IMR-90 (cell line): ENCODE measurements around the gene ZBTB7B. TPM values are rescaled to one million over a fixed set of nuclear protein-coding genes. Genes with fewer than 3 reads are reported as not detected.

Experiments
- ATAC-seq: fragments of 200-7000 bp; cut with Tn5 transposase; 2 replicates; pipeline ENCODE4 v1.9.1; 2020; ENCODE audit warnings: low read depth, mild to moderate bottlenecking, moderate library complexity
- BruUV-seq: library from RNA; stranded (reverse); fragments of 400-500 nt; replicated peaks from 2 replicates; lab custom pipeline; 2021; lab: Mats Ljungman, UMichigan
- CTCF ChIA-PET: fragments of 300-600 bp; formaldehyde crosslinking; extraction: SDS; loops from one replicate; lab custom pipeline; 2021; ENCODE audit warnings: antibody characterized with exemption; lab: Yijun Ruan, JAX
- POLR2A ChIA-PET: fragments of 300-600 bp; sonication (Branson Sonifier 250); formaldehyde crosslinking; loops from one replicate; lab custom pipeline; 2022; ENCODE audit warnings: antibody characterized with exemption; ENCODE audit not compliant: unreplicated experiment; lab: Charles Lee
- DNase-seq: peaks from one replicate; pipeline ENCODE4 v3.0.0; 2013
- H2AFZ ChIP-seq: replicated peaks from 2 replicates; pipeline ENCODE3; 2013; ENCODE audit warnings: low read length, mild to moderate bottlenecking; ENCODE audit not compliant: poor library complexity
- H2AK5ac ChIP-seq: 2 replicates; pipeline ENCODE4 v1.6.1; 2013; ENCODE audit warnings: low read depth, low read length, inconsistent platforms
- H2AK9ac ChIP-seq: replicated peaks from 2 replicates; pipeline ENCODE3; 2013; ENCODE audit warnings: mild to moderate bottlenecking, low read depth, low read length, moderate library complexity; ENCODE audit not compliant: poor library complexity
- H2BK120ac ChIP-seq: 2 replicates; pipeline ENCODE4 v1.6.1; 2013; ENCODE audit warnings: low read depth, low read length, inconsistent platforms
- H2BK15ac ChIP-seq: 3 replicates; pipeline ENCODE4 v1.6.1; 2013; ENCODE audit warnings: low read depth, low read length, inconsistent platforms
- H2BK20ac ChIP-seq: 2 replicates; pipeline ENCODE4 v1.6.1; 2013; ENCODE audit warnings: low read depth, mild to moderate bottlenecking, inconsistent platforms, low read length, moderate library complexity
- H2BK5ac ChIP-seq: 2 replicates; pipeline ENCODE4 v1.6.1; 2013; ENCODE audit warnings: mild to moderate bottlenecking, low read depth, low read length, inconsistent platforms; ENCODE audit not compliant: poor library complexity, severe bottlenecking
- H3K14ac ChIP-seq: replicated peaks from 2 replicates; pipeline ENCODE4 v1.6.1; 2013; ENCODE audit warnings: low read depth, low read length, inconsistent platforms
- H3K18ac ChIP-seq: 2 replicates; pipeline ENCODE4 v1.6.1; 2013; ENCODE audit warnings: low read depth, low read length, control low read depth
- H3K23ac ChIP-seq: 2 replicates; pipeline ENCODE4 v1.6.1; 2013; ENCODE audit warnings: low read depth, low read length, inconsistent platforms
- H3K27ac ChIP-seq: 2 replicates; pipeline ENCODE4 v1.5.1; 2013; ENCODE audit warnings: mild to moderate bottlenecking, control low read depth, low read length; ENCODE audit not compliant: insufficient read depth
- H3K27me3 ChIP-seq: 2 replicates; pipeline ENCODE4 v1.6.1; 2013; ENCODE audit warnings: low read length; ENCODE audit not compliant: control insufficient read depth, insufficient read depth
- H3K36me3 ChIP-seq: 2 replicates; pipeline ENCODE4 v1.6.1; 2013; ENCODE audit warnings: low read length, mixed read lengths; ENCODE audit not compliant: control insufficient read depth, insufficient read depth
- H3K4ac ChIP-seq: 2 replicates; pipeline ENCODE4 v1.6.1; 2013; ENCODE audit warnings: low read depth, low read length, inconsistent platforms
- H3K4me1 ChIP-seq: 2 replicates; pipeline ENCODE4 v1.6.1; 2013; ENCODE audit warnings: low read length, mixed read lengths; ENCODE audit not compliant: control insufficient read depth, insufficient read depth
- H3K4me2 ChIP-seq: 2 replicates; pipeline ENCODE4 v1.6.1; 2013; ENCODE audit warnings: low read depth, mild to moderate bottlenecking, control low read depth, low read length, moderate library complexity
- H3K4me3 ChIP-seq: 2 replicates; pipeline ENCODE4 v1.5.1; 2013; ENCODE audit warnings: low read depth, mild to moderate bottlenecking, control low read depth, low read length, moderate library complexity; ENCODE audit not compliant: insufficient read depth
- H3K56ac ChIP-seq: 2 replicates; pipeline ENCODE4 v1.6.1; 2013; ENCODE audit warnings: low read length, inconsistent platforms; ENCODE audit not compliant: insufficient read depth; ENCODE audit errors: extremely low read depth
- H3K79me1 ChIP-seq, 2 experiments: 2 replicates each; pipeline ENCODE4 v1.6.1; 2013; ENCODE audit warnings: low read length in 2 of 2, inconsistent platforms in 1 of 2, low read depth in 1 of 2
- H3K9ac ChIP-seq: 2 replicates; pipeline ENCODE4 v1.6.1; 2013; ENCODE audit warnings: low read depth, low read length, control low read depth
- H3K9me1 ChIP-seq: 2 replicates; pipeline ENCODE4 v1.6.1; 2013; ENCODE audit warnings: low read length, inconsistent platforms; ENCODE audit not compliant: insufficient read depth
- H3K9me3 ChIP-seq: 2 replicates; pipeline ENCODE4 v1.6.1; 2013; ENCODE audit warnings: low read length; ENCODE audit not compliant: control insufficient read depth, insufficient read depth
- H4K20me1 ChIP-seq: 2 replicates; pipeline ENCODE4 v1.6.1; 2013; ENCODE audit warnings: low read length, inconsistent platforms; ENCODE audit not compliant: insufficient read depth
- H4K5ac ChIP-seq: 2 replicates; pipeline ENCODE4 v1.6.1; 2013; ENCODE audit warnings: mild to moderate bottlenecking, low read depth, low read length, control low read depth
- H4K8ac ChIP-seq, 2 experiments: 2 replicates each; pipeline ENCODE4 v1.6.1; 2013; ENCODE audit warnings: low read depth in 2 of 2, low read length in 2 of 2, control low read depth in 1 of 2, inconsistent platforms in 1 of 2
- H4K91ac ChIP-seq: 2 replicates; pipeline ENCODE4 v1.6.1; 2013; ENCODE audit warnings: low read depth, low read length, inconsistent platforms; ENCODE audit not compliant: insufficient read depth
- BHLHE40 ChIP-seq: fragments of 150-350 bp; IDR thresholded peaks from 2 replicates; pipeline ENCODE4 v1.6.1; 2016; ENCODE audit warnings: mild to moderate bottlenecking, low read depth, low read length
- CEBPB ChIP-seq: IDR thresholded peaks from 2 replicates; pipeline ENCODE4 v1.6.1; 2012; ENCODE audit warnings: low read depth, low read length, improper control_type of control experiment
- CHD1 ChIP-seq: IDR thresholded peaks from 2 replicates; pipeline ENCODE4 v1.6.1; 2012; ENCODE audit warnings: low read depth, low read length, improper control_type of control experiment
- FOS ChIP-seq: fragments of 150-350 bp; IDR thresholded peaks from 2 replicates; pipeline ENCODE4 v1.6.1; 2016; ENCODE audit warnings: low read depth, low read length
- MAZ ChIP-seq: IDR thresholded peaks from 2 replicates; pipeline ENCODE4 v1.6.1; 2012; ENCODE audit warnings: low read depth, mild to moderate bottlenecking, low read length, improper control_type of control experiment, moderate library complexity, borderline replicate concordance
- NFE2L2 ChIP-seq: fragments of 150-350 bp; IDR thresholded peaks from 2 replicates; pipeline ENCODE4 v1.6.1; 2016; ENCODE audit warnings: low read depth, mild to moderate bottlenecking, low read length
- RAD21 ChIP-seq: IDR thresholded peaks from 2 replicates; pipeline ENCODE4 v1.6.1; 2012; ENCODE audit warnings: low read length, improper control_type of control experiment
- RCOR1 ChIP-seq: IDR thresholded peaks from 2 replicates; pipeline ENCODE4 v1.6.1; 2012; ENCODE audit warnings: mild to moderate bottlenecking, low read length, improper control_type of control experiment; ENCODE audit not compliant: insufficient replicate concordance
- RFX5 ChIP-seq: IDR thresholded peaks from 2 replicates; pipeline ENCODE4 v1.8.0; 2012; ENCODE audit warnings: low read depth, mild to moderate bottlenecking, low read length, moderate library complexity
- SMC3 ChIP-seq: fragments of 150-350 bp; IDR thresholded peaks from 2 replicates; pipeline ENCODE4 v1.6.1; 2016; ENCODE audit warnings: low read depth, mild to moderate bottlenecking, antibody characterized with exemption, low read length, moderate library complexity
- WGBS, 2 experiments: methylation state at CpG; one replicate each; pipeline versions ENCODE4 v1.1.5 to v1.1.7; 2013; ENCODE audit warnings: missing lambda C conversion rate in 2 of 2; ENCODE audit not compliant: insufficient read length in 1 of 2; ENCODE audit errors: extremely low coverage in 2 of 2; 5-methylcytosine and 5-hydroxymethylcytosine counted together
- dilution Hi-C: fragments of 300-500 bp; cut with HindIII; formaldehyde crosslinking; loops from one replicate; pipeline ENCODE4 v1.14.3; 2018; ENCODE audit warnings: low sequenced_read_pairs; ENCODE audit not compliant: unreplicated experiment
- in situ Hi-C: fragments of 300-500 bp; cut with MboI; formaldehyde crosslinking; loops from 3 replicates; pipeline ENCODE4 v1.14.3; 2019; ENCODE audit warnings: low sequenced_read_pairs, inconsistent platforms, mixed read lengths
- intact Hi-C: fragments of 100-400 bp; cut with micrococcal nuclease; formaldehyde crosslinking; loops from 2 replicates; pipeline ENCODE4 v1.10.0; 2022
- polyA plus RNA-seq, 3 experiments: library from polyadenylated mRNA; depleted of rRNA; stranded (reverse); fragments of >200 nt; gene quantifications; 2 replicates each; pipeline ENCODE4 v1.2.3, GENCODE V29; 2012; ENCODE audit warnings: low replicate concordance in 1 of 3
- total RNA-seq: library from RNA; depleted of rRNA; stranded (reverse); fragments of >200 nt; gene quantifications from 2 replicates; pipeline ENCODE4 v1.2.3, GENCODE V29; 2012
- TF ChIP-seq, protein P1 (sequence below): conservative IDR thresholded peaks from 2 replicates; pipeline ENCODE4 v1.5.1; 2012; ENCODE audit warnings: mild to moderate bottlenecking, low read depth, low read length, improper control_type of control experiment

ZBTB7B gene
- total and polyA plus RNA-seq, 2 of the 4 experiments (the other 2 are of a cell fraction) = 7.7 to 17.4 TPM

DNA sequence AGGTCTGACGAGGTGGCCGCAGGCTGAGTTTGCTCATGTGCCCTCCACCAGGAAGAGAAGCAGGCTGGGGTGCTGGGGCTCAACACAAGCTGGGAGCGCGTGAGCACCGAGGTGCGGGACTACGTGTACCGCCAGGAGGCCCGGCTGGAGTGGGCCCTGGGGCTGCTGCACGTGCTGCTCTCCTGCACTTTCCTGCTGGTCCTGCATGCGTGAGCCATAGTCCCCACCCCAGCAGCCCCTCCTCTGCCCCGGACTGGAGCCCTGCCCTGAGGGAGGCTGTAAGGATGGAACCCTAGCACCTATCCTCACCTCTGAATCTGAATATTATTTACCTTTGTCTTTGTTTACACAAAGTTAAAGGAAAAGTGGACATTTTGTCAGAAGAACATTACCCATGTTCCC, 40.7 kb downstream of the ZBTB7B start:
- H2BK5ac ChIP-seq = no peak overlapping the region
- H3K4me1 ChIP-seq = peaks cover 7% of the 10 kb centered on the region
- no peak overlapping the region for H2BK15ac ChIP-seq
- H2BK120ac ChIP-seq = no peak overlapping the region
- no TSS peak for BruUV-seq
- H4K8ac ChIP-seq = no peak overlapping the region
- H3K23ac ChIP-seq = no peak overlapping the region
- H2BK20ac ChIP-seq = no peak overlapping the region
- in situ Hi-C loops (no loop called here), intact Hi-C loops (no loop called here), dilution Hi-C loops (no loop called here)
- H2AK5ac ChIP-seq = no peak overlapping the region
- H4K5ac ChIP-seq = no peak overlapping the region
- CTCF ChIA-PET = interaction anchor here (1.4 to 2.4 kb wide), 3 partner anchors 16 to 42 kb away, joined by 7 to 12 read pairs (median 9); no protein-coding TSS in a partner anchor
- no peak overlapping the region for H4K91ac ChIP-seq
- H3K27ac ChIP-seq = no peak overlapping the region
- H4K20me1 ChIP-seq = no peaks in the 10 kb centered on the region; the same call in 1 of the 2 replicates
- H3K27me3 ChIP-seq = peaks cover 21% of the 10 kb centered on the region
- no peak overlapping the region for H3K4me2 ChIP-seq
- H3K36me3 ChIP-seq = no peaks in the 10 kb centered on the region
- WGBS, 2 experiments = 60% methylated on average over 2 of the region's 12 CpGs; no CpG with 5 or more reads in 1 of the 2 experiments
- no peak overlapping the region for H3K4me3 ChIP-seq
- POLR2A ChIA-PET = no interaction called here
- no peak for ATAC-seq
- H3K56ac ChIP-seq = no peak overlapping the region
- no peak overlapping the region for H2AFZ ChIP-seq
- DNase-seq = no peak
- no peak overlapping the region for H3K18ac ChIP-seq
- no peak overlapping the region for H3K9ac ChIP-seq
- TF ChIP-seq RAD21 (no peak), RCOR1 (no peak), SMC3 (no peak), NFE2L2 (no peak), MAZ (no peak), BHLHE40 (no peak), CHD1 (no peak), FOS (no peak), CEBPB (no peak), RFX5 (no peak)
- TF ChIP-seq, protein P1, sequence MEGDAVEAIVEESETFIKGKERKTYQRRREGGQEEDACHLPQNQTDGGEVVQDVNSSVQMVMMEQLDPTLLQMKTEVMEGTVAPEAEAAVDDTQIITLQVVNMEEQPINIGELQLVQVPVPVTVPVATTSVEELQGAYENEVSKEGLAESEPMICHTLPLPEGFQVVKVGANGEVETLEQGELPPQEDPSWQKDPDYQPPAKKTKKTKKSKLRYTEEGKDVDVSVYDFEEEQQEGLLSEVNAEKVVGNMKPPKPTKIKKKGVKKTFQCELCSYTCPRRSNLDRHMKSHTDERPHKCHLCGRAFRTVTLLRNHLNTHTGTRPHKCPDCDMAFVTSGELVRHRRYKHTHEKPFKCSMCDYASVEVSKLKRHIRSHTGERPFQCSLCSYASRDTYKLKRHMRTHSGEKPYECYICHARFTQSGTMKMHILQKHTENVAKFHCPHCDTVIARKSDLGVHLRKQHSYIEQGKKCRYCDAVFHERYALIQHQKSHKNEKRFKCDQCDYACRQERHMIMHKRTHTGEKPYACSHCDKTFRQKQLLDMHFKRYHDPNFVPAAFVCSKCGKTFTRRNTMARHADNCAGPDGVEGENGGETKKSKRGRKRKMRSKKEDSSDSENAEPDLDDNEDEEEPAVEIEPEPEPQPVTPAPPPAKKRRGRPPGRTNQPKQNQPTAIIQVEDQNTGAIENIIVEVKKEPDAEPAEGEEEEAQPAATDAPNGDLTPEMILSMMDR = no peak
- H2AK9ac ChIP-seq = no peak overlapping the region
- H3K9me3 ChIP-seq = no peaks in the 10 kb centered on the region
- no peak overlapping the region for H3K4ac ChIP-seq
- H3K9me1 ChIP-seq = peaks cover 8% of the 10 kb centered on the region
- no peak overlapping the region for H3K14ac ChIP-seq
- H3K79me1 ChIP-seq = no peaks in the 10 kb centered on the region
